Fibroblast of mammary gland (primary cell): ENCODE data around the gene RNASE12.

Experiments used
- DNase-seq: peaks from one replicate; pipeline ENCODE4 v3.0.0-alpha.2; 2010; ENCODE audit warnings: low read depth
- H3K4me3 ChIP-seq: 2 replicates; pipeline ENCODE4 v1.5.1; 2011; ENCODE audit warnings: low read depth, mild to moderate bottlenecking, low read length, moderate library complexity; ENCODE audit not compliant: control insufficient read depth
- CTCF ChIP-seq: conservative IDR thresholded peaks from 2 replicates; pipeline ENCODE4 v1.5.1; 2011; ENCODE audit warnings: low read depth, low read length, inconsistent platforms; ENCODE audit not compliant: control insufficient read depth, insufficient read depth

Gene RNASE12

GRCh38 chr14:20555845-20556244 lies 35.3 kb downstream of the RNASE12 start:
- no peak for TF ChIP-seq CTCF
- no peak overlapping the region for H3K4me3 ChIP-seq
- DNase-seq = no peak

GRCh38 chr14:20553024-20553423 lies 38.2 kb downstream of the RNASE12 start:
- H3K4me3 ChIP-seq = no peak overlapping the region
- DNase-seq = no peak
- no peak for TF ChIP-seq CTCF

- no peak for TF ChIP-seq CTCF
- no peak overlapping the region for H3K4me3 ChIP-seq
- no peak for DNase-seq
Measured at GRCh38 chr14:20551606-20552005, 39.6 kb downstream of the RNASE12 start.

GRCh38 chr14:20550926-20551325 lies 40.2 kb downstream of the RNASE12 start:
- peak; percentile 14 for DNase-seq
- no peak for TF ChIP-seq CTCF
- no peak overlapping the region for H3K4me3 ChIP-seq

- H3K4me3 ChIP-seq = no peak overlapping the region
- DNase-seq = no peak
- no peak for TF ChIP-seq CTCF
Measured at GRCh38 chr14:20548414-20549158, 42.6 kb downstream of the RNASE12 start.

- no peak for DNase-seq
- no peak overlapping the region for H3K4me3 ChIP-seq
- TF ChIP-seq CTCF = no peak
Measured at GRCh38 chr14:20546877-20547276, 44.3 kb downstream of the RNASE12 start.
